Heart left ventricle (tissue), 16 donors: ENCODE measurements around the gene PSPH. TPM values are rescaled to one million over a fixed set of nuclear protein-coding genes. Genes with fewer than 3 reads are reported as not detected.

ENCODE experiments used
- ATAC-seq, 4 donors: fragments of 200-7000 bp; cut with Tn5 transposase; one replicate each; pipeline ENCODE4 v1.9.1; 2020 to 2022; ENCODE audit warnings: moderate library complexity in 4 of 4, mild to moderate bottlenecking in 3 of 4, moderate number of reproducible peaks in 1 of 4
- DNase-seq, 5 donors: peaks; one replicate each; pipeline ENCODE4 v3.0.0-alpha.2; 2020
- H3K27ac ChIP-seq, 12 donors: fragments of 200-600 bp; sonication (generic) in 4 of 12; one replicate each; pipeline versions ENCODE4 v1.5.0 to v1.8.0; 2016 to 2022; ENCODE audit warnings: mild to moderate bottlenecking in 2 of 12
- H3K27me3 ChIP-seq, 9 donors: fragments of 200-600 bp; sonication (generic) in 2 of 9; one replicate each; pipeline versions ENCODE4 v1.5.1 to v1.8.0; 2016 to 2022; ENCODE audit warnings: mild to moderate bottlenecking in 3 of 9
- H3K36me3 ChIP-seq, 9 donors: fragments of 200-600 bp; sonication (generic) in 2 of 9; one replicate each; pipeline versions ENCODE4 v1.5.0 to v1.8.0; 2018 to 2022; ENCODE audit warnings: mild to moderate bottlenecking in 2 of 9
- H3K4me1 ChIP-seq, 12 donors: fragments of 200-600 bp; sonication (generic) in 4 of 12; one replicate each; pipeline versions ENCODE4 v1.5.0 to v1.8.0; 2016 to 2022; ENCODE audit warnings: mild to moderate bottlenecking in 3 of 12
- H3K4me3 ChIP-seq, 12 donors: fragments of 200-600 bp; sonication (generic) in 4 of 12; one replicate each; pipeline versions ENCODE4 v1.5.0 to v1.8.0; 2017 to 2022; ENCODE audit warnings: mild to moderate bottlenecking in 9 of 12, moderate library complexity in 4 of 12
- H3K9me3 ChIP-seq, 12 donors: fragments of 200-600 bp; sonication (generic) in 4 of 12; one replicate each; pipeline versions ENCODE4 v1.5.0 to v1.8.0; 2016 to 2022; ENCODE audit warnings: mild to moderate bottlenecking in 1 of 12
- POLR2A ChIP-seq, 2 donors: fragments of 450-650 bp; IDR thresholded peaks; one replicate each; pipeline ENCODE4 v1.6.1; 2017; ENCODE audit warnings: antibody characterized with exemption in 2 of 2, mild to moderate bottlenecking in 2 of 2, moderate library complexity in 2 of 2
- WGBS, 4 donors: extraction: QIAGEN DNeasy Blood & Tissue Kit in 2 of 4; methylation state at CpG; one replicate each; pipeline versions ENCODE4 v1.1.5 to v1.1.7; 2013 to 2018; 5-methylcytosine and 5-hydroxymethylcytosine counted together
- intact Hi-C, 10 donors: fragments of 100-400 bp; cut with DNase I; formaldehyde crosslinking; loops; one replicate each; pipeline versions ENCODE4 v1.11.1 to v1.14.2; 2022
- polyA plus RNA-seq, 2 donors: library from polyadenylated mRNA; stranded (reverse); fragments of 200-250 nt; gene quantifications; one replicate each; pipeline ENCODE4 v1.2.3, GENCODE V29; 2013
- total RNA-seq, 9 donors: library from RNA; depleted of rRNA in 2 of 9; stranded (reverse); fragments of >200 nt in 2 of 9; fragmentation: NEBNext Ultra II Directional in 3 of 9; extraction: Animal tissue kit (Norgen Biotek cat#: 25700) in 3 of 9; gene quantifications; one replicate each; pipeline versions ENCODE4 v1.1.0 to v1.2.4, GENCODE V29; 2016 to 2023
- TF ChIP-seq, protein P1 (sequence below), 12 donors: fragments of 200-600 bp; sonication (generic) in 4 of 12; IDR thresholded peaks; one replicate each; pipeline versions ENCODE4 v1.5.0 to v1.8.0; 2018 to 2022; ENCODE audit warnings: antibody characterized with exemption in 12 of 12, mild to moderate bottlenecking in 5 of 12
- donor health status: ischemic (EF 13 %, LVEDD 7.1; RV severe dilation, severe dysfunction).
- donor health status: healthy with polysubstance abuse.
- donor health status: DM: no; HTN: yes; CAD: no.
- donor health status: DM: no; HTN: no; CAD: no.
- donor health status: ischemic (EF 25% LVEDD 6.9; RV normal size, moderate dysfunction).
- donor health status: ischemic (EF 25% LVEDD 5.7; RV mildly dilated, moderate dysfunction).
- donor health status: healthy.
- donor health status: DM: yes; HTN: yes; CAD: no.
- donor health status: ischemic (EF 35%, LVEDD 5.7; RV mildly dilated, moderate dysfunction).
- donor health status: nonischemic (EF 11% LVEDD 7.7; RV severe dilation, severe dysfunction).
- donor health status: DM: yes; HTN: yes; CAD: no.
- donor health status: PGD.
- donor health status: ischemic (EF 29% LVEDD 5.4; RV normal size, mild dysfunction).
- donor health status: nonischemic (EF 23%, LVEDD 6.1; RV moderate dilation, normal function).

The PSPH gene
- total and polyA plus RNA-seq, 11 donors: 3.5 to 15.9 (median 8.9) TPM

DNA sequence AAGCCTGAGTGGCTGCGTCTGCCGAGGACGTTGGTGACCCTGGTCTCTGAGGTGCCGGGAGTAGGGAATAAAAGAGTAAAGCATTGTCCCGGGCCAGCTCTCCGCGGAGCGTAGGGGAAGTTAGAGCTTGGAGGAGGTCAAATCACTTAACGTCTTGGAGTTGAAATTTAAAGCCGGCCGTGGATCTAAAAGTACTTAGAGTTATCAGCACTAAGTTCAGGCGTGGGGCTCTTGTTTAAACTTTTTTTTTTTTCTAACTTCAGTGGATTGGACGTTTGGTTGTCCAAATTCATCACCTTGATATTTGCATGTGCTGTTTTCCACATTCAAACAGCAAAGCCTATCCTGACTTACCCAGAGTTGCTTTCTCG, 86.2 kb downstream of the PSPH start:
- TF ChIP-seq, protein P1, sequence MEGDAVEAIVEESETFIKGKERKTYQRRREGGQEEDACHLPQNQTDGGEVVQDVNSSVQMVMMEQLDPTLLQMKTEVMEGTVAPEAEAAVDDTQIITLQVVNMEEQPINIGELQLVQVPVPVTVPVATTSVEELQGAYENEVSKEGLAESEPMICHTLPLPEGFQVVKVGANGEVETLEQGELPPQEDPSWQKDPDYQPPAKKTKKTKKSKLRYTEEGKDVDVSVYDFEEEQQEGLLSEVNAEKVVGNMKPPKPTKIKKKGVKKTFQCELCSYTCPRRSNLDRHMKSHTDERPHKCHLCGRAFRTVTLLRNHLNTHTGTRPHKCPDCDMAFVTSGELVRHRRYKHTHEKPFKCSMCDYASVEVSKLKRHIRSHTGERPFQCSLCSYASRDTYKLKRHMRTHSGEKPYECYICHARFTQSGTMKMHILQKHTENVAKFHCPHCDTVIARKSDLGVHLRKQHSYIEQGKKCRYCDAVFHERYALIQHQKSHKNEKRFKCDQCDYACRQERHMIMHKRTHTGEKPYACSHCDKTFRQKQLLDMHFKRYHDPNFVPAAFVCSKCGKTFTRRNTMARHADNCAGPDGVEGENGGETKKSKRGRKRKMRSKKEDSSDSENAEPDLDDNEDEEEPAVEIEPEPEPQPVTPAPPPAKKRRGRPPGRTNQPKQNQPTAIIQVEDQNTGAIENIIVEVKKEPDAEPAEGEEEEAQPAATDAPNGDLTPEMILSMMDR (IDR thresholded peaks at IDR 0.05): peak in 1 of 12 donors; percentile 7
- peak in 1 of 2 donors; percentile 2 for TF ChIP-seq POLR2A (IDR thresholded peaks at IDR 0.05)
- ATAC-seq (no peak), DNase-seq (no peak)
- 1 to 2% (median 2%) methylated on average over 13 to 14 of the region's 14 CpGs for WGBS, 4 donors
- peak overlapping the region; percentile 81 to 99 (median 96) for H3K27ac ChIP-seq
- intact Hi-C loops: loop anchor here in 6 of 10 donors (2.0 to 10.0 kb wide), 7 partner anchors 80 to 600 kb away; partner anchors contain the start of genes VOPP1 (in 2 of the 6), ZNF713 (in 2 of the 6), CCT6A (in 1 of the 6) and LANCL2 (in 1 of the 6)
- peaks cover 0 to 52% (median 17%) of the 10 kb centered on the region in 12 donors for H3K4me1 ChIP-seq
- no peaks in the 10 kb centered on the region for H3K27me3 ChIP-seq
- H3K9me3 ChIP-seq: no peaks in the 10 kb centered on the region
- H3K36me3 ChIP-seq: peaks cover 0 to 12% (median 3%) of the 10 kb centered on the region in 9 donors
- peak overlapping the region; percentile 45 to 84 (median 69) for H3K4me3 ChIP-seq

DNA sequence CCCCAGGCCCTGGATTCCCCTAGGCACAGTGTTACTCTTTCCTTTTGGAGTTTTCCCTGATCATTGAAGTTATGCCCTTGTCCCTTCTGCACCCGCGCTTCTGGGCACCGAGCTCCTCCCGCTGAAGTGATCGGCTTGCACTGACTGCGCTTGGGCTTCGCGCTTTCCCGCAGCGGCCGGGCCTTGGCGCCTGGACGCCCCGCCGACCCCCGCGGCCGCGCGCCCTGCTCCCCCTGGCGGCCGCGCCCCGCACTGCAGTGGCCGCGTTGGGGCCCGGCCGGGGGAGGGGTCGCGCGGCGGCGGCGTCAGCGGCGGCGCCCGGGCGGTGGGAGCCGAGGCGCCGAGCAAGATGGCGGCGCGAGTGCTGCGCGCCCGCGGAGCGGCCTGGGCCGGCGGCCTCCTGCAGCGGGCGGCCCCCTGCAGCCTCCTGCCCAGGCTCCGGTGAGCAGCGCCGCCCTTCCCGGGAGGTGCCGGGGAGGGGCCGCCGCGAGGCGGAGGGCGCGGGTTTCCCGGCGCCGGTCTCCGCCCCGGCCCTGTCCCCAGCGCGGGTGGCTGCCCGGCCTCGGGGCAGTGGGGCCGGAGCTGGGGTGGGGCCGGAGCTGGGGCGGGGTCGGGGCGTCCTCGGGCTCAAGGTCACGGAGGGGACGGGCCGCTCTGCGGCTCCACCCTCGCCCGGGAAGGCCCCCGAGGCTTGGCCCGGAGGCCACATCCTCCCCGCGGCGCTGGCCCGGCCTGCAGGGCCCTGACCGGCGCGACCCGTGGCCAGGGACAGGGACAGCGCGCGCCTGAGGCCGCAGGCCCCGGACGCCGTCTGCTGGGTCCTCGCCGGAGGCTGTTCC, 86.8 kb downstream of the PSPH start, which contains the start of gene NIPSNAP2:
TSS of gene NIPSNAP2 (plus strand) at position 325 of the 839 bp plus-strand sequence. CDS start at position 350, 25 bp downstream.
- TF ChIP-seq POLR2A (IDR thresholded peaks at IDR 0.05): peak in 1 of 2 donors; percentile 86
- TF ChIP-seq, protein P1 (IDR thresholded peaks at IDR 0.05): peak; percentile 12 to 70 (median 50)
- Histone ChIP-seq H3K27me3 (no peaks in the 10 kb centered on the region), H3K4me3 (peak within 1 kb of the TSS; percentile 45 to 84 (median 69)), H3K36me3 (peaks cover 0 to 12% (median 2%) of the 10 kb centered on the region in 9 donors), H3K27ac (peak within 1 kb of the TSS; percentile 86 to 99 (median 96)), H3K4me1 (peaks cover 0 to 48% (median 17%) of the 10 kb centered on the region in 12 donors), H3K9me3 (no peaks in the 10 kb centered on the region)
- DNase-seq (peak; percentile 90 to 95 (median 91)), ATAC-seq (peak; percentile 87 to 97 (median 94))
- 1 to 2% (median 1%) methylated on average over 26 to 105 of the region's 105 CpGs for WGBS, 4 donors
- intact Hi-C loops: loop anchor here in 8 of 10 donors (1.0 to 10.0 kb wide), 14 partner anchors 13 to 600 kb away; partner anchors contain the start of genes ZNF713 (in 5 of the 8), VOPP1 (in 2 of the 8), CCT6A (in 1 of the 8) and LANCL2 (in 1 of the 8)

DNA sequence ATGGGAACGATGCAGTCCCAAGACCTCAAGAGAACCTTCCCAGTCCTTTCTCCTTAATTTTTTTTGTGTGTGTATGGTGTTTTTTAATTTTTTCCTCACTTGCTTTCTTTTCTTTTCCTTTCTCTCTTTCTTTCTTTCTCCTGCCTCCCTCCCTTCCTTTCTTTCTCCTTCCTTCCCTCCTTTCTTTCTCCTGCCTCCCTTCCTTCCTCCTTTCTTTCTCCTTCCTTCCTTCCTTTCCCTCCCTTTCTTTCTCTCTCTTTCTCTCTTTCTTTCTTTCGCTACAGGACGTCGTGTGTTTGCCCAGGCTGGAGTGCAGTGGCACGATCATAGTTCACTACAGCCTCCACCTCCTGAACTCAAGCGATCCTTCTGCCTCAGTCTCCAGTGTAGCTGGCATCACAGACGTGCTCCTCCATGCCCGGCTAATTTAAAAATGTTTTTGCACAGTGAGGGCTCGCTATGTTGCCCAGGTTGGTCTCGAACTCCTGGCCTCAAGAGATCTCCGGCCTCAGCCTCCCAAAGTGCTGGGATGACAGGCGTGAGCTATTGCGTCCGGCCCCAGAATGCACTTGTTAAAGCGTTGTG, 87.6 kb downstream of the PSPH start:
- Histone ChIP-seq H3K9me3 (no peaks in the 10 kb centered on the region), H3K4me1 (peaks cover 0 to 40% (median 13%) of the 10 kb centered on the region in 12 donors), H3K27me3 (no peaks in the 10 kb centered on the region), H3K4me3 (peak overlapping the region in 11 of 12 donors; percentile 31 to 84 (median 69)), H3K27ac (peak overlapping the region; percentile 86 to 99 (median 95)), H3K36me3 (peaks cover 0 to 10% (median 2%) of the 10 kb centered on the region in 9 donors)
- ATAC-seq (no peak), DNase-seq (peak in 1 of 5 donors; percentile 28)
- intact Hi-C loops: loop anchor here in 8 of 10 donors (1.0 to 10.0 kb wide), 13 partner anchors 12 to 599 kb away; partner anchors contain the start of genes ZNF713 (in 5 of the 8), VOPP1 (in 2 of the 8), CCT6A (in 1 of the 8) and LANCL2 (in 1 of the 8)
- WGBS, 4 donors: 73 to 80% (median 78%) methylated on average over 15 of the region's 15 CpGs
- no peak for TF ChIP-seq POLR2A (IDR thresholded peaks at IDR 0.05)
- TF ChIP-seq, protein P1 (IDR thresholded peaks at IDR 0.05): no peak
